Activated T-helper 2 cell treated with anti-CD3 and anti-CD28 coated beads, Interferon-gamma antibody, Interleukin-2, Interleukin-4, amounts not matched to agents 10 μg/mL and 5 μg/mL and 100 μg/mL, durations not matched to agents 14 hours and 24 hours and 36 hours (primary cell): ENCODE data around the gene SERPINE1. TPM values are rescaled to one million over a fixed set of nuclear protein-coding genes. Genes with fewer than 3 reads are reported as not detected.

ENCODE experiments used
- total RNA-seq: library from RNA; stranded (reverse); gene quantifications from 2 replicates; pipeline ENCODE4 v1.2.3, GENCODE V29; 2022

The SERPINE1 gene
- total RNA-seq, 1 donor from 2014 or later: 0.23 TPM

Other genes starting within 250 kb of the SERPINE1 start
- 3.8 and 5.0 TPM in 2 replicates for gene UFSP1, start 237.4 kb upstream of the SERPINE1 start, total RNA-seq
- gene ACHE, start 231.2 kb upstream of the SERPINE1 start, total RNA-seq: 0.09 and 0.21 TPM in 2 replicates
- 0.11 TPM in 1 of 2 replicates, not detected in the other for gene MUC3A, start 177.6 kb upstream of the SERPINE1 start, total RNA-seq
- gene MUC12, start 157.5 kb upstream of the SERPINE1 start, total RNA-seq: 0.85 and 1.4 TPM in 2 replicates
- gene MUC17, start 107.0 kb upstream of the SERPINE1 start, total RNA-seq: not detected in 2 replicates
- 42.6 and 43.8 TPM in 2 replicates for gene TRIM56, start 41.6 kb upstream of the SERPINE1 start, total RNA-seq
- 41.8 and 42.8 TPM in 2 replicates for gene AP1S1, start 27.4 kb downstream of the SERPINE1 start, total RNA-seq
- gene VGF, start 38.5 kb downstream of the SERPINE1 start, total RNA-seq: 0.23 and 0.41 TPM in 2 replicates
- gene NAT16, start 53.2 kb downstream of the SERPINE1 start, total RNA-seq: not detected in 2 replicates
- not detected in 2 replicates for gene MOGAT3, start 73.9 kb downstream of the SERPINE1 start, total RNA-seq
- 75.5 and 82.8 TPM in 2 replicates for gene PLOD3, start 90.5 kb downstream of the SERPINE1 start, total RNA-seq
- 45.1 and 46.8 TPM in 2 replicates for gene ZNHIT1, start 91.1 kb downstream of the SERPINE1 start, total RNA-seq
- gene CLDN15, start 110.7 kb downstream of the SERPINE1 start, total RNA-seq: 18.2 and 19.4 TPM in 2 replicates
- gene FIS1, start 118.0 kb downstream of the SERPINE1 start, total RNA-seq: 121 and 132 TPM in 2 replicates
- 4.5 and 5.3 TPM in 2 replicates for gene IFT22, start 194.7 kb downstream of the SERPINE1 start, total RNA-seq
- gene COL26A1, start 235.8 kb downstream of the SERPINE1 start, total RNA-seq: 0.11 and 0.16 TPM in 2 replicates